K562 (cell line): ENCODE data around the gene DHRS4L2. TPM values are rescaled to one million over a fixed set of nuclear protein-coding genes. Genes with fewer than 3 reads are reported as not detected.
"Not testable (repeated sequence)": the region's sequence is repeated elsewhere in the genome, so short reads cannot be mapped to it uniquely, and the experiment has no call there.

Experiments
- ATAC-seq: fragments of 200-7000 bp; cut with Tn5 transposase; 3 replicates; pipeline ENCODE4 v1.9.1; 2020; ENCODE audit warnings: moderate library complexity
- BruUV-seq: library from RNA; stranded (reverse); fragments of 400-500 nt; replicated peaks from 2 replicates; lab custom pipeline; 2021; lab: Mats Ljungman, UMichigan
- CTCF ChIA-PET: fragments of 300-600 bp; formaldehyde crosslinking; extraction: SDS; loops from one replicate; lab custom pipeline; 2021; ENCODE audit warnings: low intra/inter-chr PET ratio; lab: Yijun Ruan, JAX
- POLR2A ChIA-PET: fragments of 300-600, 350-650 bp; sonication (Branson Sonifier 250); formaldehyde crosslinking; extraction: SDS; loops from one replicate; lab custom pipeline; 2021; ENCODE audit warnings: antibody characterized with exemption, inconsistent platforms; lab: Yijun Ruan, JAX
- DNase-seq, 4 experiments: peaks; one replicate each; pipeline versions ENCODE4 v3.0.0 to v3.0.0-alpha.2; 2011 to 2018; ENCODE audit warnings: low spot score in 3 of 4, mixed read lengths in 3 of 4; ENCODE audit errors: extremely low read depth in 1 of 4
- FAIRE-seq: peaks from 2 replicates; lab custom pipeline; 2011; peaks lifted over from hg19 to GRCh38; lab: Jason Lieb, UNC
- H2AFZ ChIP-seq: 2 replicates; pipeline ENCODE4 v1.6.0; 2011; ENCODE audit warnings: low read depth, low read length, control low read depth, inconsistent platforms
- H3K27ac ChIP-seq: fragments of 200-600 bp; 3 replicates; pipeline ENCODE4 v1.8.0; 2011; ENCODE audit warnings: low read depth, mild to moderate bottlenecking, control low read depth, inconsistent platforms, low read length, moderate library complexity, mixed read lengths; ENCODE audit errors: extremely low read depth
- H3K27me3 ChIP-seq, 2 experiments: fragments of 300-600 bp in 1 of 2; 2 replicates in 1 of 2; 3 replicates in 1 of 2; pipeline versions ENCODE4 v1.6.0 to v1.8.0; 2011; ENCODE audit warnings: inconsistent platforms in 2 of 2, low read length in 2 of 2, mild to moderate bottlenecking in 1 of 2, mixed read lengths in 1 of 2, moderate library complexity in 1 of 2; ENCODE audit not compliant: control insufficient read depth in 2 of 2, insufficient read depth in 2 of 2
- H3K36me3 ChIP-seq: fragments of 300-600 bp; 3 replicates; pipeline ENCODE4 v1.8.0; 2011; ENCODE audit warnings: mild to moderate bottlenecking, low read length, inconsistent platforms; ENCODE audit not compliant: control insufficient read depth, insufficient read depth
- H3K4me1 ChIP-seq, 2 experiments: fragments of 200-600 bp in 1 of 2; replicated peaks in 1 of 2; 2 replicates in 1 of 2; 3 replicates in 1 of 2; pipeline versions ENCODE4 v1.5.1 to v1.8.0; 2011; ENCODE audit warnings: inconsistent platforms in 2 of 2, low read length in 2 of 2, mild to moderate bottlenecking in 1 of 2, mixed read lengths in 1 of 2, moderate library complexity in 1 of 2; ENCODE audit not compliant: control insufficient read depth in 2 of 2, insufficient read depth in 2 of 2
- H3K4me2 ChIP-seq: 2 replicates; pipeline ENCODE4 v1.6.1; 2011; ENCODE audit warnings: low read length, control low read depth, inconsistent platforms, mixed read lengths; ENCODE audit not compliant: insufficient read depth
- H3K4me3 ChIP-seq: fragments of 200-600 bp; sonication (generic), shearing (Covaris generic); 2 replicates; pipeline ENCODE4 v1.5.1; 2016; ENCODE audit warnings: control low read depth, inconsistent platforms
- H3K79me2 ChIP-seq: fragments of 200-600 bp; 3 replicates; pipeline ENCODE4 v1.8.0; 2011; ENCODE audit warnings: low read length, inconsistent platforms; ENCODE audit not compliant: control insufficient read depth, insufficient read depth
- H3K9ac ChIP-seq, 2 experiments: 2 replicates each; pipeline versions ENCODE4 v1.6.0 to v1.6.1; 2011; ENCODE audit warnings: low read depth in 2 of 2, low read length in 2 of 2, control low read depth in 1 of 2, inconsistent platforms in 1 of 2, mild to moderate bottlenecking in 1 of 2, mixed read lengths in 1 of 2; ENCODE audit not compliant: insufficient read depth in 1 of 2
- H3K9me1 ChIP-seq: one replicate; pipeline ENCODE4 v1.6.0; 2011; ENCODE audit warnings: inconsistent platforms, mild to moderate bottlenecking, low read length, moderate library complexity; ENCODE audit not compliant: control insufficient read depth, insufficient read depth
- H3K9me3 ChIP-seq: replicated peaks from 2 replicates; pipeline ENCODE4 v1.5.1; 2011; ENCODE audit warnings: low read depth, low read length, inconsistent platforms; ENCODE audit not compliant: control insufficient read depth, insufficient read depth
- H4K20me1 ChIP-seq: replicated peaks from 2 replicates; pipeline ENCODE4 v1.6.1; 2011; ENCODE audit warnings: low read length, inconsistent platforms, mixed read lengths; ENCODE audit not compliant: control insufficient read depth, insufficient read depth
- WGBS: fragments of 100-300 bp; shearing (Covaris generic); methylation state at CpG from one replicate; pipeline ENCODE4 v1.1.6; 2016; ENCODE audit warnings: low coverage, mixed read lengths; ENCODE audit not compliant: insufficient coverage; ENCODE audit errors: missing lambda C conversion rate; 5-methylcytosine and 5-hydroxymethylcytosine counted together
- in situ Hi-C: fragments of 300-500 bp; cut with MboI; formaldehyde crosslinking; loops from 4 replicates; pipeline ENCODE4 v1.15.0; 2018; ENCODE audit warnings: inconsistent platforms, mixed read lengths
- intact Hi-C: fragments of 100-400 bp; cut with micrococcal nuclease; formaldehyde crosslinking; loops from 2 replicates; pipeline ENCODE4 v1.14.2; 2022
- polyA plus RNA-seq, 8 experiments: library from polyadenylated mRNA; depleted of rRNA in 4 of 8; stranded (reverse) in 5 of 8; unstranded in 3 of 8; fragments of >200 nt; fragmentation: Nextera tagmentation in 2 of 8; fragmentation: Illumina TruSeq in 1 of 8; extraction: Ambion mirVana in 2 of 8; extraction: Trizol in 1 of 8; gene quantifications; 2 replicates each; pipeline versions ENCODE4 v1.2.1 to v1.2.3, GENCODE V29; 2011 to 2014; ENCODE audit warnings: inconsistent platforms in 1 of 8, missing spikeins in 1 of 8
- total RNA-seq, 7 experiments: library from RNA; depleted of rRNA in 6 of 7; stranded (reverse); fragments of >200 nt in 6 of 7; fragmentation: Illumina TruSeq in 2 of 7; extraction: Trizol in 2 of 7; gene quantifications; 2 replicates each; pipeline versions ENCODE4 v1.2.1 to v1.2.3, GENCODE V29; 2011 to 2021; ENCODE audit warnings: low replicate concordance in 1 of 7

The DHRS4L2 gene
- total and polyA plus RNA-seq, 9 of the 15 experiments (the other 6 are each of a cell fraction or from before 2014, with no cell fraction given): 2.3 to 13.7 (median 8.1) TPM

DNA sequence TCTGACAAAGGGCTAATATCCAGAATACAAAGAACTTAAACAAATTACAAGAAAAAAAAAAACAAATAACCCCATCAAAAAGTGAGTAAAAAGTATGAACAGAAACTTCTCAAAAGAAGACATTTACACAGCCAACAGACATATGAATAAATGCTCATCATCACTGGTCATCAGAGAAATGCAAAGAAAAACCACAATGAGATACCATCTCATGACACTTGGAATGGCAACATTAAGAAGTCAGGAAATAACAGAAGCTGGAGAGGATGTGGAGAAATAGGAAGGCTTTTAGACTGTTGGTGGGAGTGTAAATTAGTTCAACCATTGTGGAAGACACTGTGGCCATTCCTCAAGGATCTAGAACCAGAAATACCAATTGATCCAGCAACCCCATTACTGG is 30.2 kb downstream of the DHRS4L2 start:
- FAIRE-seq, H3K9me1 ChIP-seq, CTCF ChIA-PET, H3K4me3 ChIP-seq, H3K9ac ChIP-seq, H3K79me2 ChIP-seq, BruUV-seq, POLR2A ChIA-PET, H3K27ac ChIP-seq, H2AFZ ChIP-seq, H3K27me3 ChIP-seq, ATAC-seq, H3K4me2 ChIP-seq, DNase-seq, H3K4me1 ChIP-seq, H3K9me3 ChIP-seq, H4K20me1 ChIP-seq, H3K36me3 ChIP-seq: not testable (repeated sequence)
- in situ Hi-C loops: loop anchor here (10.0 kb wide), 1 partner anchor 276 kb away; the partner anchor contains the start of genes DHRS1 and NOP9
- intact Hi-C loops: loop anchor here (10.0 kb wide), 1 partner anchor 76 kb away; the partner anchor contains the start of gene PCK2

DNA sequence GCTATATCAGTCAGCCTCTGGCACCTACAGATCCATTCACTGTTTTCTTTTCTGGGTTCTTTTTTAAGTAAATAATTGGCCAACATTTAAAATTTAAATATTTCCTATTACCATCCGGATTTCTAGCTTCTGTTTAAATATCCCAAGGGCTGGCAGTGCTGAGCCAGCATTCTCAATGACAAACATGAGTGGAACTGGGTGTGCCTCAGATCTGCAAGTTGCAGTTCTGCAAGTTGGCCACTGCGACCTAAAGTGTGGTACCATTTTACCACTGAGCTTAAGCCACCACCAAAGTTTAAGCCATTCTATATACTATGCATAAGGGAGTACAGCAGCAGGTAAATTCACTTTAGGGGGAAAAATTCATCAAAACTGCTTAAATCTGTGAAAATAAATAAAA is 31.2 kb downstream of the DHRS4L2 start:
- WGBS: no CpG with 5 or more reads among the region's 2 CpGs
- in situ Hi-C loops: loop anchor here (10.0 kb wide), 1 partner anchor 275 kb away; the partner anchor contains the start of genes DHRS1 and NOP9
- H3K27me3 ChIP-seq: not testable (repeated sequence)

DNA sequence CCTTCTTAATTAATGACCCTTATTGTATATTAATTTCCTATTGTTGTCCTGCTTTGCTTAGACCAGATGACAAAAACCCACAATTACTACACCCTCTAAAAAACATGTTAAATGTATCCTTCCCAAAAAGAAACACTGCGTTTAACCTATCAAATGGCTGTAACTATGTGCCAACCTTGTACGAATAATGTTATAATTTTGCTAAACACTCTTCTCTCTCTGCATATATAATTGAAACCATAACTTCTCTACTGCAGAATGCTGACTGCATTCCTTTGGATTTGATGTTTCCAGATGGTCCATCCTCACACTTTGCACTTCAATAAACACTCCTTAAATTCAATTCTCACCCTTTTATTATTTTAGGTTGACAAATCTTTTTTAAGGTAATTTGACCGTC is 31.8 kb downstream of the DHRS4L2 start:
- POLR2A ChIA-PET, FAIRE-seq: not testable (repeated sequence)

More for the DNA sequence above, 31.2 kb downstream of the DHRS4L2 start:
- H3K4me1 ChIP-seq, ATAC-seq, H3K36me3 ChIP-seq, H3K4me2 ChIP-seq, H4K20me1 ChIP-seq, H3K9me3 ChIP-seq, H3K27ac ChIP-seq, H3K9ac ChIP-seq, H2AFZ ChIP-seq, CTCF ChIA-PET, FAIRE-seq, H3K79me2 ChIP-seq, DNase-seq, H3K4me3 ChIP-seq, POLR2A ChIA-PET, H3K9me1 ChIP-seq, BruUV-seq: not testable (repeated sequence)
- intact Hi-C loops: loop anchor here (10.0 kb wide), 1 partner anchor 75 kb away; the partner anchor contains the start of gene PCK2

DNA sequence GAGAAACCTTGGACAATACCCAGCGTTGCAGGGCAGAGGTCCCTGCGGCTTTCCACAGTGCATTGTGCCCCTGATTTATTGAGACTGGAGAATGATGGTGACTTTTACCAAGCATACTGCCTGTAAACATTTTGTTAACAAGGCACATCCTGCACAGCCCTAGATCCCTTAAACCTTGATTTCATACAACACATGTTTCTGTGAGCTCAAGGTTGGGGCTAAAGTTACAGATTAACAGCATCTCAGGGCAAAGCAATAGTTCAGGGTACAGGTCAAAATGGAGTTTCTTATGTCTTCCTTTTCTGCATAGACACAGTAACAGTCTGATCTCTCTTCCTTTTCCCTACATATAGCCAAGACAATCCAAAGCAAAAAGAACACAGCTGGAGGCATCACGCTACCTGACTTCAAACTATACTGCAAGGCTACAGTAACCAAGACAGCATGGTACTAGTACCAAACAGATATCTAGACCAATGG is 36.2 kb downstream of the DHRS4L2 start:
- FAIRE-seq, H3K9me3 ChIP-seq, H3K27ac ChIP-seq, H3K36me3 ChIP-seq, DNase-seq, POLR2A ChIA-PET, H3K9ac ChIP-seq, BruUV-seq, H3K79me2 ChIP-seq, ATAC-seq, H3K27me3 ChIP-seq, in situ Hi-C loops, H3K4me2 ChIP-seq, H2AFZ ChIP-seq, H4K20me1 ChIP-seq, intact Hi-C loops, H3K4me3 ChIP-seq, CTCF ChIA-PET, H3K4me1 ChIP-seq, H3K9me1 ChIP-seq: not testable (repeated sequence)
- 30% methylated on average over 2 of the region's 3 CpGs for WGBS

More for the DNA sequence above, 31.8 kb downstream of the DHRS4L2 start:
- CTCF ChIA-PET, H3K4me1 ChIP-seq, H4K20me1 ChIP-seq, intact Hi-C loops, BruUV-seq, H3K36me3 ChIP-seq, DNase-seq, H3K4me2 ChIP-seq, H3K27me3 ChIP-seq, H3K9me1 ChIP-seq, in situ Hi-C loops, H2AFZ ChIP-seq, H3K79me2 ChIP-seq, H3K4me3 ChIP-seq, H3K9ac ChIP-seq, H3K9me3 ChIP-seq, H3K27ac ChIP-seq, ATAC-seq: not testable (repeated sequence)
- WGBS: no CpG with 5 or more reads among the region's 3 CpGs
